Right ventricle myocardium inferior (tissue), 1 donor: ENCODE results near the gene VKORC1. TPM values are rescaled to one million over a fixed set of nuclear protein-coding genes. Genes with fewer than 3 reads are reported as not detected.
"Not testable (repeated sequence)": the region's sequence is repeated elsewhere in the genome, so short reads cannot be mapped to it uniquely, and the experiment has no call there.

ENCODE experiments used
- ATAC-seq: fragments of 200-7000 bp; cut with Tn5 transposase; one replicate; pipeline ENCODE4 v1.9.1; 2020; ENCODE audit warnings: mild to moderate bottlenecking, moderate library complexity
- DNase-seq: peaks from one replicate; pipeline ENCODE4 v3.0.0; 2021; ENCODE audit errors: missing footprints
- intact Hi-C: fragments of 100-400 bp; cut with DNase I; formaldehyde crosslinking; loops from one replicate; pipeline ENCODE4 v1.11.0; 2022
- long read RNA-seq: library from polyadenylated mRNA; unstranded; transcript quantifications from one replicate; pipeline ENCODE4 v2.0.0, GENCODE V29; 2021
- total RNA-seq: library from RNA; stranded (reverse); fragmentation: NEBNext Ultra II Directional; extraction: Animal tissue kit (Norgen Biotek cat#: 25700); gene quantifications from one replicate; pipeline ENCODE4 v1.2.1, GENCODE V29; 2021
- donor health status: DM: no; HTN: yes; CAD: no; lungs with severe emphysema.

VKORC1 gene
- total RNA-seq, result 41.1 TPM
- long read RNA-seq, transcript VKORC1-205 (3 exons, 1,012 nt), result major isoform, 19 of 26 reads
- long read RNA-seq, partial matches to known transcripts, result 0 of 26 reads
- long read RNA-seq, other reads (novel, unspliced or antisense), result 1 of 26 reads

- intact Hi-C loops, result loop anchor here (2.0 kb wide), 1 partner anchor 20 kb away; the partner anchor contains the start of genes ZNF646 and ZNF668
- peak; percentile 97 for DNase-seq
Measured at GRCh38 chr16:31094424-31095120, at the start of gene VKORC1. VKORC1 (minus strand) TSS chr16:31094797; CDS start chr16:31094729, 68 bp downstream.

GRCh38 chr16:31143694-31144148 is 49.1 kb upstream of the VKORC1 start:
- ATAC-seq (no peak), DNase-seq (no peak)
- intact Hi-C loops, result loop anchor here (2.0 kb wide), 1 partner anchor 35 kb away; no protein-coding TSS in a partner anchor

More at GRCh38 chr16:31094424-31095120, at the start of gene VKORC1:
- ATAC-seq, result peak; percentile 96

- intact Hi-C loops, result loop anchor here (2.0 kb wide), 1 partner anchor 36 kb away; no protein-coding TSS in a partner anchor
- no peak for DNase-seq
- no peak for ATAC-seq
Measured at GRCh38 chr16:31143011-31143693, 48.6 kb upstream of the VKORC1 start.

GRCh38 chr16:31142109-31143010 is 47.8 kb upstream of the VKORC1 start:
- ATAC-seq, result peak; percentile 98
- intact Hi-C loops, result loop anchor here (1.0 to 2.0 kb wide), 4 partner anchors 36 to 157 kb away; partner anchors contain the start of genes HSD3B7, ZNF646 and ZNF668
- peak; percentile 99 for DNase-seq

GRCh38 chr16:31141489-31142108 is 47.0 kb upstream of the VKORC1 start:
- ATAC-seq, result peak; percentile 2
- intact Hi-C loops, result loop anchor here (1.0 to 2.0 kb wide), 5 partner anchors 29 to 156 kb away; partner anchors contain the start of genes HSD3B7, ZNF646 and ZNF668
- no peak for DNase-seq

GRCh38 chr16:31141071-31141469 is 46.5 kb upstream of the VKORC1 start:
- intact Hi-C loops, result loop anchor here (2.0 kb wide), 1 partner anchor 28 kb away; no protein-coding TSS in a partner anchor
- not testable (repeated sequence) for DNase-seq, ATAC-seq

- no peak for ATAC-seq
- intact Hi-C loops, result no loop called here
- no peak for DNase-seq
Measured at GRCh38 chr16:31138621-31139578, 44.3 kb upstream of the VKORC1 start.

- ATAC-seq, DNase-seq, intact Hi-C loops: not testable (repeated sequence)
Measured at GRCh38 chr16:31136822-31137499, 42.4 kb upstream of the VKORC1 start.

GRCh38 chr16:31136287-31136662 is 41.7 kb upstream of the VKORC1 start:
- intact Hi-C loops, result no loop called here
- ATAC-seq, result no peak
- no peak for DNase-seq

GRCh38 chr16:31135535-31136286 is 41.1 kb upstream of the VKORC1 start, which contains the start of gene PRSS8:
PRSS8 (minus strand) TSS chr16:31135727; CDS start chr16:31135498, 229 bp downstream.
- DNase-seq, result no peak
- intact Hi-C loops, result no loop called here
- ATAC-seq, result no peak

GRCh38 chr16:31134625-31135534 is 40.3 kb upstream of the VKORC1 start:
- intact Hi-C loops, result no loop called here
- ATAC-seq, result no peak

GRCh38 chr16:31134091-31134571 is 39.5 kb upstream of the VKORC1 start:
- intact Hi-C loops, result no loop called here
- no peak for ATAC-seq
- no peak for DNase-seq

More at GRCh38 chr16:31134625-31135534, 40.3 kb upstream of the VKORC1 start:
- DNase-seq, result no peak

GRCh38 chr16:31133046-31133501 is 38.5 kb upstream of the VKORC1 start:
- DNase-seq (no peak), ATAC-seq (no peak)
- intact Hi-C loops, result no loop called here

- ATAC-seq (no peak), DNase-seq (no peak)
- intact Hi-C loops, result no loop called here
Measured at GRCh38 chr16:31132303-31132979, 37.8 kb upstream of the VKORC1 start.
